NB4 (cell line): ENCODE measurements around the gene TNFRSF25.

ENCODE experiments used
- DNase-seq: peaks from one replicate; pipeline ENCODE4 v3.0.0; 2010; ENCODE audit warnings: low read depth
- H3K4me3 ChIP-seq: one replicate; pipeline ENCODE4 v1.5.1; 2011; ENCODE audit warnings: mild to moderate bottlenecking, low read depth, low read length, moderate library complexity
- MYC ChIP-seq: IDR thresholded peaks from 2 replicates; pipeline ENCODE4 v1.6.1; 2011; ENCODE audit warnings: low read depth, low read length
- POLR2A ChIP-seq: IDR thresholded peaks from 2 replicates; pipeline ENCODE4 v1.6.1; 2011; ENCODE audit warnings: mild to moderate bottlenecking; ENCODE audit not compliant: insufficient read length; ENCODE audit errors: extremely low read depth
- TF ChIP-seq, protein P1 (sequence below): IDR thresholded peaks from one replicate; pipeline ENCODE4 v1.5.1; 2012; ENCODE audit warnings: low read depth, low read length
- TF ChIP-seq, protein P2 (sequence below): IDR thresholded peaks from 2 replicates; pipeline ENCODE4 v1.6.1; 2011; ENCODE audit warnings: low read depth, low read length

TNFRSF25 gene

GRCh38 chr1:6511056-6511455, 45.1 kb upstream of the TNFRSF25 start:
- TF ChIP-seq, protein P1, sequence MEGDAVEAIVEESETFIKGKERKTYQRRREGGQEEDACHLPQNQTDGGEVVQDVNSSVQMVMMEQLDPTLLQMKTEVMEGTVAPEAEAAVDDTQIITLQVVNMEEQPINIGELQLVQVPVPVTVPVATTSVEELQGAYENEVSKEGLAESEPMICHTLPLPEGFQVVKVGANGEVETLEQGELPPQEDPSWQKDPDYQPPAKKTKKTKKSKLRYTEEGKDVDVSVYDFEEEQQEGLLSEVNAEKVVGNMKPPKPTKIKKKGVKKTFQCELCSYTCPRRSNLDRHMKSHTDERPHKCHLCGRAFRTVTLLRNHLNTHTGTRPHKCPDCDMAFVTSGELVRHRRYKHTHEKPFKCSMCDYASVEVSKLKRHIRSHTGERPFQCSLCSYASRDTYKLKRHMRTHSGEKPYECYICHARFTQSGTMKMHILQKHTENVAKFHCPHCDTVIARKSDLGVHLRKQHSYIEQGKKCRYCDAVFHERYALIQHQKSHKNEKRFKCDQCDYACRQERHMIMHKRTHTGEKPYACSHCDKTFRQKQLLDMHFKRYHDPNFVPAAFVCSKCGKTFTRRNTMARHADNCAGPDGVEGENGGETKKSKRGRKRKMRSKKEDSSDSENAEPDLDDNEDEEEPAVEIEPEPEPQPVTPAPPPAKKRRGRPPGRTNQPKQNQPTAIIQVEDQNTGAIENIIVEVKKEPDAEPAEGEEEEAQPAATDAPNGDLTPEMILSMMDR = no peak
- TF ChIP-seq, protein P2, sequence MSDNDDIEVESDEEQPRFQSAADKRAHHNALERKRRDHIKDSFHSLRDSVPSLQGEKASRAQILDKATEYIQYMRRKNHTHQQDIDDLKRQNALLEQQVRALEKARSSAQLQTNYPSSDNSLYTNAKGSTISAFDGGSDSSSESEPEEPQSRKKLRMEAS = no peak
- TF ChIP-seq MYC = no peak
- TF ChIP-seq POLR2A = no peak
- no peak for DNase-seq

DNA sequence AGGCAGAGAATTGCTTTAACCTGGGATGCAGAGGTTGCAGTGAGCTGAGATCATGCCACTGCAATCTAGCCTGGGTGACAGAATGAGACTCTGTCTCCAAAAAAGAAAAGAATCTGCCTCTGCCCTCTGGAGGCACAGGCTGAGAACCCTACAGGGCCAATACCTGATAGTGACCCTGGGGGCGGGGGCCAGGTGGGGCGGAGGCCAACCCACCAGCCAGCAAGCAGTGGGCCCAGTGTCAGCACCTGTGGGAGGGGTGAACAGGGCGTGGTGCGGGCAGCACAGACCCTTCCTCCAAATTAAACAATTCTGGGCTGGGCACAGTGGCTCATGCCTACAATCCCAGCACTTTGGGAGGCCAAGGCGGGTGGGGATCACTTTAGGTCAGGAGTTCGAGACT, 44.5 kb upstream of the TNFRSF25 start:
- TF ChIP-seq MYC (no peak), POLR2A (no peak)
- TF ChIP-seq, protein P2 = no peak
- TF ChIP-seq, protein P1 = no peak
- no peak for DNase-seq

More at GRCh38 chr1:6511056-6511455, 45.1 kb upstream of the TNFRSF25 start:
- H3K4me3 ChIP-seq = no peak overlapping the region

GRCh38 chr1:6509919-6510291, 43.9 kb upstream of the TNFRSF25 start:
- no peak for TF ChIP-seq POLR2A
- TF ChIP-seq, protein P1 = no peak
- no peak for TF ChIP-seq MYC
- TF ChIP-seq, protein P2 = no peak
- no peak overlapping the region for H3K4me3 ChIP-seq
- DNase-seq = peak; percentile 72

More for the DNA sequence above, 44.5 kb upstream of the TNFRSF25 start:
- H3K4me3 ChIP-seq = no peak overlapping the region

GRCh38 chr1:6509220-6509918, 43.4 kb upstream of the TNFRSF25 start:
- TF ChIP-seq POLR2A (no peak), MYC (0 out of 2 replicates have a peak, but pooled peaks have one; percentile 43)
- TF ChIP-seq, protein P1 = no peak
- TF ChIP-seq, protein P2 = peak; percentile 55
- DNase-seq = peak; percentile 90
- H3K4me3 ChIP-seq = no peak overlapping the region

- DNase-seq = no peak
- TF ChIP-seq POLR2A (no peak), MYC (no peak)
- TF ChIP-seq, protein P1 = no peak
- TF ChIP-seq, protein P2 = no peak
- H3K4me3 ChIP-seq = no peak overlapping the region
Observed at GRCh38 chr1:6508816-6509189, 42.8 kb upstream of the TNFRSF25 start.
